LNCaP clone FGC (cell line): ENCODE results near the gene MTA1.

ENCODE experiments used
- DNase-seq: peaks from one replicate; pipeline ENCODE4 v3.0.0-alpha.2; 2011; ENCODE audit warnings: low read depth
- H3K4me3 ChIP-seq: 2 replicates; pipeline ENCODE4 v1.5.1; 2011; ENCODE audit warnings: mild to moderate bottlenecking, low read depth, low read length, control low read depth
- TF ChIP-seq, protein P1 (sequence below): IDR thresholded peaks from 2 replicates; pipeline ENCODE4 v1.5.1; 2012; ENCODE audit warnings: mild to moderate bottlenecking; ENCODE audit not compliant: control insufficient read depth, insufficient read depth; ENCODE audit errors: extremely low read depth

MTA1 gene

DNA sequence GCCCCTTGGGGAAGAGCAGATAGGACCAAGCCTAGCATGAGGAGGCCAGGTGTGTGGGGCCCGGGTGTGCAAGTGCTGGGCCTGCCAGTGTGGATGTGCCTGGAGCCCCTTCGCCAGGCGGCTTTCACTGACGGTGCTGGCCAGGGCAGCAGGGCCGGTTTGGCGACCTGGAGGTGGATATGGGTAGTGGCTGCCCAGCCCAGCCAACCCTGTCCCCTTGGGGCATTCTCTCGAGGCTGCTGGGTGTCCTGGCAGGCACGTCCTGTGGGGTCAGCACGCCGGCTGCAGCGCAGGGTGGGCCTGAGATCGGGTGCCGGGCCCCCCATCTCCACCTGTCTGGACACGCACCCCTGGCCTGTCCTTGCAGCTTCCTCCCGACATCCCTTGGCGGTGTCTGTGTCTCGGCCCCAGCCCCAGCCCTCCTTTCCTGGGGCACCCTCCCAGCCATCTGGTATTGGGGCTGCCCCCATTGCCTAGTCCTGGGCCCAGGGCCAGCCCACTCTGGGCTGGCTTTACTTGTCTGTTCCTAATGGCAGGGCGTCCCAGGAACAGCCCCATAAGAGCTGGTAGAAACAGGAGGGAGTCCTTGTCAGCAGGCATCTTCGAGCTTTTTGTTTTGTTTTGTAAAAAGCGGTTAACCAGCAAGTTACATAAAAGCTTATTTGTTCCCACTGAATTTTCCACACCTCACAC, 47.8 kb downstream of the MTA1 start:
- DNase-seq = no peak
- H3K4me3 ChIP-seq = 0 out of 2 replicates have a peak overlapping the region, but pooled peaks have one; percentile 22
- TF ChIP-seq, protein P1, sequence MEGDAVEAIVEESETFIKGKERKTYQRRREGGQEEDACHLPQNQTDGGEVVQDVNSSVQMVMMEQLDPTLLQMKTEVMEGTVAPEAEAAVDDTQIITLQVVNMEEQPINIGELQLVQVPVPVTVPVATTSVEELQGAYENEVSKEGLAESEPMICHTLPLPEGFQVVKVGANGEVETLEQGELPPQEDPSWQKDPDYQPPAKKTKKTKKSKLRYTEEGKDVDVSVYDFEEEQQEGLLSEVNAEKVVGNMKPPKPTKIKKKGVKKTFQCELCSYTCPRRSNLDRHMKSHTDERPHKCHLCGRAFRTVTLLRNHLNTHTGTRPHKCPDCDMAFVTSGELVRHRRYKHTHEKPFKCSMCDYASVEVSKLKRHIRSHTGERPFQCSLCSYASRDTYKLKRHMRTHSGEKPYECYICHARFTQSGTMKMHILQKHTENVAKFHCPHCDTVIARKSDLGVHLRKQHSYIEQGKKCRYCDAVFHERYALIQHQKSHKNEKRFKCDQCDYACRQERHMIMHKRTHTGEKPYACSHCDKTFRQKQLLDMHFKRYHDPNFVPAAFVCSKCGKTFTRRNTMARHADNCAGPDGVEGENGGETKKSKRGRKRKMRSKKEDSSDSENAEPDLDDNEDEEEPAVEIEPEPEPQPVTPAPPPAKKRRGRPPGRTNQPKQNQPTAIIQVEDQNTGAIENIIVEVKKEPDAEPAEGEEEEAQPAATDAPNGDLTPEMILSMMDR = no peak

DNA sequence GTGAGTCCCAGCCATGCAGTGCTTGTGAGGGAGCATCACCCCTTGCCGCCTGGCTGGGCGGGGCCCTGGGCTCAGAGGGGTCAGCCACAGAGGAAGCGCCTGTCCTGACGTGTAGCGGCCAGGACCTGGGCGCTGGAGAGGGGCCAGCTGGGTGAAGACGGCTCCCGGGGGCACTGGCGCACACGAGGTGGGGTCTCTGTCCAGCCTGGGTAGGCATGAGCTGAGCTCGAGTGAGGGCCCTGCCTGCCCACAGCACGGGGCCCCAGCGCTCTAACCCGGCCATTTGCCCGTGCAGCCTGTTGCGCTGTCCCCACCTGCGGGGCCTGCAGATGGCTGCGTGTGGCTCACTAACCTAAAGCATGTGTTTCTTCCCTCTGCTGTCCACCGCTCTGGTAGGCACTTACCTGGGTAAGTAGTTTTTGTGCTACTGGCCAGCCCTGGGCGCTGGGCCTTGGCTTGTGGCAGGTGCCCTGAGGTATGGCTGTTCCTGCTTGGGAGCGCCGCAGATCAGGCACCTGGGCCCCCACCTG, 48.4 kb downstream of the MTA1 start:
- H3K4me3 ChIP-seq = no peak overlapping the region
- TF ChIP-seq, protein P1 = no peak
- no peak for DNase-seq

DNA sequence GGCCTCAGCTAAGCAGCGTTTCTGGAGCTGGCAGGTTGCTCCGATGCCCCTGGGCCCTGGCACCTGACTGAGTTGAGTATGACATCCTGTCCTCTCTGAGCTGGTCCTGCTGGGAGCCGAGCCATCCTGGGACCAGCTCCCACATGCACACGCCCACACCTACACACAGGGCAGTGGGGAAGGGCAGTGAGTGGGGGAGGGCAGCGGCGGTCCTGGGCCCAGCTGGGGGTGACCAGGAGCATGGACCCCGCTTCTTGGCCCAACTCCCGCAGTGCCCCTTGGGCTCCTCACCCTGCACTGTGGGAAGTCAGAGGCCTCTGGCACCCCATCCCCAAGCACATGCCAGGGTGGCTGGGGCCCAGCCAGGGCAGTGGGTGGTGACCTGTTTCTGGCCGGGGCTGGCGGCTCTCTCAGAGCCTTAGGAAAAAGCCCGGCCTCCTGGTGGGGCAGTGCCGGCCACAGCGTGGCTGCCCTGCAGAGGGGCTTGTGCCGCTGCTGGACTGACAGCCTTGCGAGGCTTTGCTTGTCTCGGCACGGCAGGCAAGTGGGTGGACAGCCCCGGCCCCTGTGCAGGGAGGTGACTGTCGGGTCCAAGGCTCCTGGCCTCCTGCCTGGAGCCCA, 49.1 kb downstream of the MTA1 start:
- H3K4me3 ChIP-seq = peak overlapping the region; percentile 7; the same call in 1 of the 2 replicates
- TF ChIP-seq, protein P1 = 0 out of 2 replicates have a peak, but pooled peaks have one; percentile 9
- DNase-seq = peak; percentile 70

DNA sequence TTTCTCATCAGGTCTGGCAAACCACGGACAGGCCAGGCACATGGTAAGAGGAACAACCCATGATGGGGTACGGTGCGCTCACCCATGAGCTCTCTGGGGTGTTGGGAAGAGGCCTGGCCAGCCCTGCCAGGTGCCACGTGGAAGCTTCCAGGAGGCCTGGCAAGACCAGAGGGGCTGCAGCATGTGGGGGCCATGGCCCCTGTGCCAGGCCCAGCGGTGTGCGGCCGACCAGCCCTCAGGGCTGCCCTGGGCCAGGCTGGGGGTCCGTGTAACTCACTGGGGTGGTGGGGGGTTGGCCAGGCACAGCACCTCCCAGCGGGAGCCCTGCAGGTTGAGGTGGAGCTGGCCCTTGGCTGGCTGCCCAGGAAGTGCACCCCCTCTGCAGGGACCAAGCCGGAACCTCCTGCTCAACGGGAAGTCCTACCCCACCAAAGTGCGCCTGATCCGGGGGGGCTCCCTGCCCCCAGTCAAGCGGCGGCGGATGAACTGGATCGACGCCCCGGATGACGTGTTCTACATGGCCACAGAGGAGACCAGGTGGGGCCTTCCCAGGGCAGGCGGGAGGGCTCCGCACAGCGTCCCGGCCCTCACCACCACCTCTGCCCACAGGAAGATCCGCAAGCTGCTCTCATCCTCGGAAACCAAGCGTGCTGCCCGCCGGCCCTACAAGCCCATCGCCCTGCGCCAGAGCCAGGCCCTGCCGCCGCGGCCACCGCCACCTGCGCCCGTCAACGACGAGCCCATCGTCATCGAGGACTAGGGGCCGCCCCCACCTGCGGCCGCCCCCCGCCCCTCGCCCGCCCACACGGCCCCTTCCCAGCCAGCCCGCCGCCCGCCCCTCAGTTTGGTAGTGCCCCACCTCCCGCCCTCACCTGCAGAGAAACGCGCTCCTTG, 50.1 kb downstream of the MTA1 start:
- peak overlapping the region; percentile 7; the same call in 1 of the 2 replicates for H3K4me3 ChIP-seq
- DNase-seq = no peak
- TF ChIP-seq, protein P1 = no peak

DNA sequence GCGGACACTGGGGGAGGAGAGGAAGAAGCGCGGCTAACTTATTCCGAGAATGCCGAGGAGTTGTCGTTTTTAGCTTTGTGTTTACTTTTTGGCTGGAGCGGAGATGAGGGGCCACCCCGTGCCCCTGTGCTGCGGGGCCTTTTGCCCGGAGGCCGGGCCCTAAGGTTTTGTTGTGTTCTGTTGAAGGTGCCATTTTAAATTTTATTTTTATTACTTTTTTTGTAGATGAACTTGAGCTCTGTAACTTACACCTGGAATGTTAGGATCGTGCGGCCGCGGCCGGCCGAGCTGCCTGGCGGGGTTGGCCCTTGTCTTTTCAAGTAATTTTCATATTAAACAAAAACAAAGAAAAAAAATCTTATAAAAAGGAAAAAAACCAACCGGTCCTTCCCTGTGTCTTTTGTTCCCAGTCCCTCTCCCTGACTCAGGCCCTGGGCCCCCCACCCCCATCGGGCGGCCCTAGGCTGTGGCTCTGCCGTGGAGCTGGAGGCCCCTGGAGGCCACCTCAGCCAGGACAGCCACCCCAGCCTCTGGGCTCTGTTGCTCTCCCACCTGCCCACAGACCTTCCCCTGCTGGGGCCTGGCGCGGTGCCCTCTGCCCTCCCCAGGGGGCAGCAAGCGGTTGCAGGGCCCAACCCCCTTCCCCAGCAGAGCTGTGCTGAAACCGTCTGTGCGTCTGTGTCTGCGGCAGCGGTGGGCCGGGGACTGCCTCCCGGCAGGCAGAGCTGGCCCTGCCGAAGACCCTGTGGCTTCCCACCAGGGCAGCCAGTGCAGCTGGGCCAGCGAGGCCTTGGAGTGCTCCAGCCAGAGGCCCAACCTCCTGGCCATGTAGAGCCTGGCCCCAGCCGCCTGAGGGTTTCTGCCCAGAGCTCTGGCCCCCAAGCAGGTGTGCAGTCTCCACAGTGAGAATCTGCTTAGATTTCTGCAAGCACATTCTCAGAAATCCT, 51.0 kb downstream of the MTA1 start:
- TF ChIP-seq, protein P1 = no peak
- H3K4me3 ChIP-seq = no peak overlapping the region
- DNase-seq = no peak
